HAP-1 (cell line): Measurements from ENCODE around the gene SCOC.
A peak's percentile ranks its signal among the peaks of the same experiment; 100 is the strongest.

Source experiments
- DNase-seq, 2 experiments: peaks; one replicate each; pipeline ENCODE4 v3.0.0-alpha.2; 2016 to 2020; ENCODE audit warnings: low spot score in 2 of 2
- H3K27me3 ChIP-seq: fragments of 250-450 bp; sonication (Bioruptor Pico); 2 replicates; pipeline ENCODE4 v1.5.1; 2020; ENCODE audit warnings: low read depth, mild to moderate bottlenecking, moderate library complexity
- H3K36me3 ChIP-seq: fragments of 250-450 bp; sonication (Bioruptor Pico); replicated peaks from 2 replicates; pipeline ENCODE4 v1.5.1; 2020; ENCODE audit warnings: mild to moderate bottlenecking
- H3K4me1 ChIP-seq: fragments of 250-450 bp; sonication (Bioruptor Pico); 2 replicates; pipeline ENCODE4 v1.5.1; 2020; ENCODE audit warnings: mild to moderate bottlenecking
- H3K4me3 ChIP-seq: fragments of 250-450 bp; sonication (Bioruptor Pico); 2 replicates; pipeline ENCODE4 v1.5.1; 2020; ENCODE audit warnings: mild to moderate bottlenecking, moderate library complexity
- H3K9me3 ChIP-seq: fragments of 250-450 bp; sonication (Bioruptor Pico); 2 replicates; pipeline ENCODE4 v1.5.1; 2020; ENCODE audit warnings: mild to moderate bottlenecking, moderate library complexity
- in situ Hi-C: fragments of 300-500 bp; cut with MboI; formaldehyde crosslinking; loops from 3 replicates; pipeline ENCODE4 v1.14.3; 2020; ENCODE audit warnings: low sequenced_read_pairs, inconsistent platforms, mixed read lengths

Gene SCOC

GRCh38 chr4:140349816-140350215, 23.6 kb upstream of the SCOC start:
- Histone ChIP-seq H3K4me1 (peaks cover 8% of the 10 kb centered on the region; the same call in 1 of the 2 replicates), H3K4me3 (no peak overlapping the region), H3K27me3 (no peaks in the 10 kb centered on the region; the same call in none of the 2 replicates), H3K9me3 (no peaks in the 10 kb centered on the region), H3K36me3 (no peaks in the 10 kb centered on the region)
- DNase-seq = no peak
- in situ Hi-C loops = loop anchor here (25.0 kb wide), 2 partner anchors 338 to 512 kb away; no protein-coding TSS in a partner anchor

GRCh38 chr4:140351093-140352075, 22.1 kb upstream of the SCOC start:
- H3K27me3 ChIP-seq = peaks cover 5% of the 10 kb centered on the region
- H3K4me3 ChIP-seq = no peak overlapping the region
- H3K9me3 ChIP-seq = no peaks in the 10 kb centered on the region
- DNase-seq = no peak
- H3K36me3 ChIP-seq = no peaks in the 10 kb centered on the region
- H3K4me1 ChIP-seq = peaks cover 8% of the 10 kb centered on the region; the same call in 1 of the 2 replicates
- in situ Hi-C loops = loop anchor here (25.0 kb wide), 2 partner anchors 339 to 511 kb away; no protein-coding TSS in a partner anchor

GRCh38 chr4:140353786-140354185, 19.7 kb upstream of the SCOC start:
- H3K27me3 ChIP-seq = peaks cover 7% of the 10 kb centered on the region
- no peaks in the 10 kb centered on the region for H3K9me3 ChIP-seq
- no peak overlapping the region for H3K4me3 ChIP-seq
- DNase-seq = peak; percentile 58 to 82
- no peaks in the 10 kb centered on the region for H3K36me3 ChIP-seq
- H3K4me1 ChIP-seq = peaks cover 8% of the 10 kb centered on the region; the same call in 1 of the 2 replicates
- in situ Hi-C loops = loop anchor here (25.0 kb wide), 2 partner anchors 341 to 509 kb away; no protein-coding TSS in a partner anchor

DNA sequence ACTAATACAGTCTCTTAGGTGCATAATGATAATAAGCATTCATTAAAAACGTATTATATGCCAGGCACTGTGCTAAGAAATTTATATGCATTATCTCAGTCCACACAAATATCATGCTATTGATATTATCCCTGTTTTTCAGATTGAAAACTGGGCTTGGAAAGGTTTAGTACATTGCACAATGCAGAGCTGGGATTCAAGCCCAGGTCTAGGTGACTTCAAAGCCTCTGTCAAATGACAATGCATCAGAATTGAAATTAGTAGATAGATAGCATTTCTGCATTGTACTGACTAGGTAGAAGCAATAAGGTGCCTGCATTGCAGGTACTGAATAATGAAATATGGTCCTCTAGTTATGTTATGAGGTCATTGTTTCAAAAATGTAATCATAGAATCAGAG, 18.2 kb upstream of the SCOC start:
- in situ Hi-C loops = loop anchor here (25.0 kb wide), 2 partner anchors 343 to 507 kb away; no protein-coding TSS in a partner anchor

GRCh38 chr4:140357868-140358267, 15.6 kb upstream of the SCOC start:
- Histone ChIP-seq H3K36me3 (no peaks in the 10 kb centered on the region), H3K9me3 (no peaks in the 10 kb centered on the region), H3K27me3 (peaks cover 7% of the 10 kb centered on the region; the same call in 1 of the 2 replicates), H3K4me3 (no peak overlapping the region), H3K4me1 (peaks cover 8% of the 10 kb centered on the region; the same call in 1 of the 2 replicates)
- no peak for DNase-seq
- in situ Hi-C loops = loop anchor here (25.0 kb wide), 2 partner anchors 346 to 504 kb away; no protein-coding TSS in a partner anchor

More for the DNA sequence above, 18.2 kb upstream of the SCOC start:
- no peaks in the 10 kb centered on the region for H3K9me3 ChIP-seq
- no peak overlapping the region for H3K4me3 ChIP-seq
- no peaks in the 10 kb centered on the region for H3K36me3 ChIP-seq
- peaks cover 7% of the 10 kb centered on the region; the same call in 1 of the 2 replicates for H3K27me3 ChIP-seq
- H3K4me1 ChIP-seq = peaks cover 8% of the 10 kb centered on the region; the same call in 1 of the 2 replicates
- no peak for DNase-seq

DNA sequence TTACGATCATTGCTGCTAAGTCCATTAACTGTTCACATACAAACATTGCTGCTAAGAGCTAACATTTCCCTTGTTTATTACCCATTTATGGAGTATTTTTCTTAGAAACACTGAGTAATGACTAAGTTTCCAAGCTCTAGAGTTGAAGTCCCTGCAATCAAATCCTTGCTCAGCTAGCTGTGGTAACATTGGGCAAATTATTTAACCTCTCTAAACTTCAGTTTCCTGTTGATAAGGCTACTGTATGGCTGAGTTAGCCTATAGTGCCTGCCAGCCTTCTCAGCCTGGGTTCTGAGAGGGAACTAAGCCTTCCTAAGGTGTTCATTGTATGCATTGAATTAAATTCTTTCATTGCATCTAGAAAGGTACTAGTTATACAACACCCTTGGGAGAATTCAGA, 15.2 kb upstream of the SCOC start:
- in situ Hi-C loops = loop anchor here (25.0 kb wide), 2 partner anchors 346 to 504 kb away; no protein-coding TSS in a partner anchor
- Histone ChIP-seq H3K36me3 (no peaks in the 10 kb centered on the region), H3K4me1 (peaks cover 8% of the 10 kb centered on the region; the same call in 1 of the 2 replicates), H3K4me3 (no peak overlapping the region), H3K9me3 (no peaks in the 10 kb centered on the region), H3K27me3 (peaks cover 7% of the 10 kb centered on the region; the same call in 1 of the 2 replicates)
- DNase-seq = no peak

GRCh38 chr4:140359562-140360427, 13.7 kb upstream of the SCOC start:
- Histone ChIP-seq H3K9me3 (no peaks in the 10 kb centered on the region), H3K4me3 (no peak overlapping the region), H3K27me3 (peaks cover 10% of the 10 kb centered on the region), H3K4me1 (no peaks in the 10 kb centered on the region), H3K36me3 (no peaks in the 10 kb centered on the region)
- peak; percentile 82 to 94 for DNase-seq
- in situ Hi-C loops = loop anchor here (5.0 to 25.0 kb wide), 3 partner anchors 258 to 503 kb away; no protein-coding TSS in a partner anchor

- Histone ChIP-seq H3K4me3 (no peak overlapping the region), H3K9me3 (no peaks in the 10 kb centered on the region), H3K36me3 (no peaks in the 10 kb centered on the region), H3K27me3 (peaks cover 13% of the 10 kb centered on the region), H3K4me1 (no peaks in the 10 kb centered on the region)
- DNase-seq = no peak
- in situ Hi-C loops = loop anchor here (5.0 to 25.0 kb wide), 3 partner anchors 256 to 501 kb away; no protein-coding TSS in a partner anchor
Measured at GRCh38 chr4:140361099-140361498, 12.3 kb upstream of the SCOC start.

GRCh38 chr4:140363051-140363450, 10.4 kb upstream of the SCOC start:
- DNase-seq = no peak
- in situ Hi-C loops = loop anchor here (5.0 to 25.0 kb wide), 3 partner anchors 254 to 499 kb away; no protein-coding TSS in a partner anchor
- Histone ChIP-seq H3K4me3 (no peak overlapping the region), H3K9me3 (no peaks in the 10 kb centered on the region), H3K36me3 (no peaks in the 10 kb centered on the region), H3K4me1 (no peaks in the 10 kb centered on the region), H3K27me3 (peaks cover 8% of the 10 kb centered on the region; the same call in 1 of the 2 replicates)

GRCh38 chr4:140363558-140363957, 9.9 kb upstream of the SCOC start:
- in situ Hi-C loops = loop anchor here (5.0 to 25.0 kb wide), 3 partner anchors 254 to 499 kb away; no protein-coding TSS in a partner anchor
- H3K36me3 ChIP-seq = no peaks in the 10 kb centered on the region
- no peaks in the 10 kb centered on the region for H3K4me1 ChIP-seq
- no peaks in the 10 kb centered on the region for H3K9me3 ChIP-seq
- no peak overlapping the region for H3K4me3 ChIP-seq
- DNase-seq = no peak
- H3K27me3 ChIP-seq = peaks cover 8% of the 10 kb centered on the region; the same call in 1 of the 2 replicates

DNA sequence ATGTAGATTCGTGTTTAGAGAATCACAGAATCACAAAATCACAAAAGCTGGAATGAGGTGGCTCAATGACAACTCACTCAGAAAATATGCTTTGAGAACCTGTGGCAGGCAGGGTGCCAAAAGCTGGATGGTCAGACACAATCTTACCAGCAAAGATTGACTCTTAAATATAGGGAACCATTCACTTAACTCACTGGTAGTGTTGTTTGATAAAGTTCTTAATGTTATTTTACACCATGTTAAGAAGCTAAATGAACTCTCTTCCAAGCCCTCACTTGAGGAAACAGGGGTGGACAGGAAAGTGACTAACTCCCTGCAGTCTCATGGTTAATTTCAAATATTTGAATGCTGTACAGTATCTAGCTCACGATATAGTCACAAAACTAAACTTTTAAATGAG, 5.7 kb upstream of the SCOC start:
- H3K9me3 ChIP-seq = no peaks in the 10 kb centered on the region
- DNase-seq = no peak
- no peak overlapping the region for H3K4me3 ChIP-seq
- no peaks in the 10 kb centered on the region for H3K36me3 ChIP-seq
- peaks cover 8% of the 10 kb centered on the region; the same call in 1 of the 2 replicates for H3K27me3 ChIP-seq
- peaks cover 3% of the 10 kb centered on the region; the same call in 1 of the 2 replicates for H3K4me1 ChIP-seq
- in situ Hi-C loops = loop anchor here (25.0 kb wide), 2 partner anchors 355 to 495 kb away; no protein-coding TSS in a partner anchor

DNA sequence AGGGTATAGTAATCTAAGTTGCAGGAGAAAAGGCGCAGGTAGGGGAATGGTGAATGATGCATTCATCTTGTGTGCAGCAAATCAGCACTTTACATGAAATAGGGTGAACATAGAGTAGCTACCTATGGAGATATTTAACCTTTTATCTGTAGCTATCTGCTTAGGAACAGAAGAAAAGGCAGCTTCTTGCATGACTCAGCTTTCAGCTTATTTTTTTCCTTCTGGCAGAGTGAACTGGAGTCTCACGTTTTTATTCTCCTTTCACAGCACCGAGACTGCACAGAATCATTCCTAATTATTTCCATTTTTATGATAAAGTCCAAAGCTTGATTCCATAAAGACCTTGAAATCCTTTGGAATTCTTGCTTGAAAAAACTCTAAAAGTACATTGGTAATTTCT, 4.8 kb upstream of the SCOC start:
- peaks cover 3% of the 10 kb centered on the region; the same call in 1 of the 2 replicates for H3K4me1 ChIP-seq
- H3K27me3 ChIP-seq = peaks cover 8% of the 10 kb centered on the region; the same call in 1 of the 2 replicates
- H3K4me3 ChIP-seq = no peak overlapping the region
- in situ Hi-C loops = loop anchor here (25.0 kb wide), 2 partner anchors 356 to 494 kb away; no protein-coding TSS in a partner anchor
- H3K9me3 ChIP-seq = no peaks in the 10 kb centered on the region
- DNase-seq = no peak
- no peaks in the 10 kb centered on the region for H3K36me3 ChIP-seq
